B cell (primary cell): Measurements from ENCODE around the gene USP21.

Experiments used
- CTCF ChIP-seq: fragments of 200-600 bp; IDR thresholded peaks from one replicate; pipeline ENCODE4 v1.8.0; 2022; ENCODE audit warnings: antibody characterized with exemption, mild to moderate bottlenecking
- EZH2 ChIP-seq: IDR thresholded peaks from 2 replicates; pipeline ENCODE4 v1.6.1; 2012; ENCODE audit warnings: borderline replicate concordance, low read depth, mild to moderate bottlenecking, moderate library complexity, low read length; ENCODE audit not compliant: insufficient read depth, poor library complexity, severe bottlenecking

GRCh38 chr1:161171191-161171590 lies 11.9 kb downstream of the USP21 start:
- TF ChIP-seq CTCF (no peak), EZH2 (no peak)
